ENCODE results near the gene TSPO. TPM values are rescaled to one million over a fixed set of nuclear protein-coding genes. Genes with fewer than 3 reads are reported as not detected.

TSPO gene
- total and polyA plus RNA-seq, 2 experiments from 2014 or later: 61.8 to 138 TPM

GRCh38 chr22:43173566-43173965 is 22.2 kb downstream of the TSPO start:
- H3K27ac ChIP-seq: no peak overlapping the region
- no peaks in the 10 kb centered on the region for H3K36me3 ChIP-seq (replicated peaks; ENCODE audit: insufficient read depth, low read depth)
- WGBS (ENCODE audit: low lambda C conversion rate, missing lambda C conversion rate): 95% methylated on average over 9 of the region's 9 CpGs
- H3K4me2 ChIP-seq: no peak overlapping the region
- no peaks in the 10 kb centered on the region for H3K4me1 ChIP-seq (ENCODE audit: insufficient read depth)
- TF ChIP-seq CTCF (IDR thresholded peaks at IDR 0.05; ENCODE audit: poor library complexity) (no peak), EZH2phosphoT487 (IDR thresholded peaks at IDR 0.05; ENCODE audit: low read depth, severe bottlenecking, unreplicated experiment) (no peak), EZH2 (IDR thresholded peaks at IDR 0.05; ENCODE audit: borderline replicate concordance) (no peak)
- no peaks in the 10 kb centered on the region for H3K9me3 ChIP-seq (ENCODE audit: low read depth)
- no peak overlapping the region for H3K4me3 ChIP-seq
- H3K27me3 ChIP-seq: no peaks in the 10 kb centered on the region
- no peak overlapping the region for H2AFZ ChIP-seq
- no peak for DNase-seq (ENCODE audit: low spot score)
- no peaks in the 10 kb centered on the region for H3K9me2 ChIP-seq (replicated peaks; ENCODE audit: insufficient read depth)
- no peaks in the 10 kb centered on the region for H4K20me1 ChIP-seq (ENCODE audit: insufficient read depth, poor library complexity, severe bottlenecking)
- H3K79me2 ChIP-seq: no peaks in the 10 kb centered on the region

- no peak for TF ChIP-seq CTCF (IDR thresholded peaks at IDR 0.05; ENCODE audit: poor library complexity)
- no peak for TF ChIP-seq EZH2phosphoT487 (IDR thresholded peaks at IDR 0.05; ENCODE audit: low read depth, severe bottlenecking, unreplicated experiment)
- TF ChIP-seq EZH2 (IDR thresholded peaks at IDR 0.05; ENCODE audit: borderline replicate concordance): no peak
- 91% methylated on average over 39 of the region's 39 CpGs for WGBS (ENCODE audit: low lambda C conversion rate, missing lambda C conversion rate)
- H3K4me2 ChIP-seq: no peak overlapping the region
- H3K9me2 ChIP-seq (replicated peaks; ENCODE audit: insufficient read depth): no peaks in the 10 kb centered on the region
- H3K27ac ChIP-seq: no peak overlapping the region
- no peaks in the 10 kb centered on the region for H3K27me3 ChIP-seq
- H3K36me3 ChIP-seq (replicated peaks; ENCODE audit: insufficient read depth, low read depth): no peaks in the 10 kb centered on the region
- no peaks in the 10 kb centered on the region for H3K79me2 ChIP-seq
- no peak overlapping the region for H3K4me3 ChIP-seq
- DNase-seq (ENCODE audit: low spot score): no peak
- H2AFZ ChIP-seq: no peak overlapping the region
- H4K20me1 ChIP-seq (ENCODE audit: insufficient read depth, poor library complexity, severe bottlenecking): no peaks in the 10 kb centered on the region
- no peaks in the 10 kb centered on the region for H3K4me1 ChIP-seq (ENCODE audit: insufficient read depth)
- H3K9me3 ChIP-seq (ENCODE audit: low read depth): no peaks in the 10 kb centered on the region
Measured at GRCh38 chr22:43173976-43174720, 22.8 kb downstream of the TSPO start.

GRCh38 chr22:43174941-43175531 is 23.7 kb downstream of the TSPO start:
- Histone ChIP-seq H3K9me2 (replicated peaks; ENCODE audit: insufficient read depth) (no peaks in the 10 kb centered on the region), H3K9me3 (ENCODE audit: low read depth) (no peaks in the 10 kb centered on the region), H3K27ac (no peak overlapping the region), H3K4me2 (no peak overlapping the region), H3K4me3 (no peak overlapping the region), H3K4me1 (ENCODE audit: insufficient read depth) (no peaks in the 10 kb centered on the region), H3K36me3 (replicated peaks; ENCODE audit: insufficient read depth, low read depth) (no peaks in the 10 kb centered on the region), H4K20me1 (ENCODE audit: insufficient read depth, poor library complexity, severe bottlenecking) (no peaks in the 10 kb centered on the region), H2AFZ (no peak overlapping the region), H3K27me3 (no peaks in the 10 kb centered on the region), H3K79me2 (no peaks in the 10 kb centered on the region)
- no peak for DNase-seq (ENCODE audit: low spot score)
- TF ChIP-seq CTCF (IDR thresholded peaks at IDR 0.05; ENCODE audit: poor library complexity): no peak
- TF ChIP-seq EZH2phosphoT487 (IDR thresholded peaks at IDR 0.05; ENCODE audit: low read depth, severe bottlenecking, unreplicated experiment): no peak
- TF ChIP-seq EZH2 (IDR thresholded peaks at IDR 0.05; ENCODE audit: borderline replicate concordance): no peak
- WGBS (ENCODE audit: low lambda C conversion rate, missing lambda C conversion rate): 89% methylated on average over 9 of the region's 9 CpGs
